Measurements from ENCODE around the gene ADARB2. TPM values are rescaled to one million over a fixed set of nuclear protein-coding genes. Genes with fewer than 3 reads are reported as not detected.
"Not testable (repeated sequence)": the region's sequence is repeated elsewhere in the genome, so short reads cannot be mapped to it uniquely, and the experiment has no call there.

Gene ADARB2
- total RNA-seq, 1 donor from 2014 or later = under 0.01 TPM

DNA sequence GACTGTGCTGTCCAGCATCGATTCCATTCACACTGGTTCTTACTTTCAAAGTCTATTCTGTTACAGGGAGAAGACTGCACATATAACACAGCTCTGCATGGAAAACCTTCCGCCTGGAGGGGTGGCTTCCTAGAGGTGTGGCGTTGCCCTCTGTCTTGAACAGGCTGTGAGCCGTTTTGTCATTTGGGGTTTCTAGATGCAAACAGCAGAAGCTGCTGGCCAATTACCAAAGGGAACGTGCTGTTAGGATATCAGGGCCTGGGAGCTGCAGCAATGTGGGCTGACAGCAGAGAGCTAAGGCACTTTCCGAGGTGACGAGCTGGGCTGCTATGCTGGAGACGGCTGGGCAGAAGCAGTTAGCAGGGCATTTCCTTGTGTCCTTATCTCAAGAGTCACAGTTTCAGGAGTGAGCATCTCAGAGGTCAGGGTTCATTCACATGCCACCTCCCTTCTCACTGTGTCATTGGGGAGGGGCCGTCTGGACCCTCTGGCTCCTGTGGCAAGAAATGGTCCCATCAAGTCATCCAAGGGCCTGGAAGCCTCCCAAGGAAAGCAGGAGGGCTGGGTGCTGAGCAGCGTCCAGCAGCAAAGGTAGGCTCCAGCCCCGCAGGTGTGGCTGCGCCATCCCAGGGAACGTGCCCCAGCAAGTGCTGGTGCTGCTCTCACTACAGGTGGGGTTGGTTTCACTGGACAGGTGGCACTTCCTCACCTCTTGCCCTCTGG lies 574.7 kb downstream of the ADARB2 start:
- Histone ChIP-seq H3K27me3 (ENCODE audit: control insufficient read depth in 3 of 3, insufficient read depth in 3 of 3, low read length in 3 of 3) (peaks cover 0 to 30% (median 3%) of the 10 kb centered on the region in 3 donors), H3K4me3 (ENCODE audit: low read length in 3 of 3) (no peak overlapping the region), H3K4me1 (ENCODE audit: control insufficient read depth in 3 of 3, insufficient read depth in 3 of 3, low read length in 3 of 3) (no peaks in the 10 kb centered on the region), H3K9ac (ENCODE audit: low read depth in 1 of 3, low read length in 3 of 3) (no peak overlapping the region), H3K9me3 (ENCODE audit: control insufficient read depth in 3 of 3, low read length in 3 of 3) (no peaks in the 10 kb centered on the region), H3K27ac (ENCODE audit: low read depth, low read length) (no peak overlapping the region), H3K36me3 (ENCODE audit: control insufficient read depth in 3 of 3, insufficient read depth in 3 of 3, low read length in 3 of 3) (no peaks in the 10 kb centered on the region)

- H3K4me1 ChIP-seq (ENCODE audit: control insufficient read depth in 3 of 3, insufficient read depth in 3 of 3, low read length in 3 of 3); H3K27ac ChIP-seq (ENCODE audit: low read depth, low read length); H3K4me3 ChIP-seq (ENCODE audit: low read length in 3 of 3); H3K9ac ChIP-seq (ENCODE audit: low read depth in 1 of 3, low read length in 3 of 3); H3K9me3 ChIP-seq (ENCODE audit: control insufficient read depth in 3 of 3, low read length in 3 of 3); H3K36me3 ChIP-seq (ENCODE audit: control insufficient read depth in 3 of 3, insufficient read depth in 3 of 3, low read length in 3 of 3): not testable (repeated sequence)
- peaks cover 0 to 21% (median 3%) of the 10 kb centered on the region in 3 donors for H3K27me3 ChIP-seq (ENCODE audit: control insufficient read depth in 3 of 3, insufficient read depth in 3 of 3, low read length in 3 of 3)
Observed at GRCh38 chr10:1161315-1161673, 576.0 kb downstream of the ADARB2 start.

GRCh38 chr10:1160561-1161314 lies 576.6 kb downstream of the ADARB2 start:
- no peak overlapping the region for H3K9ac ChIP-seq (ENCODE audit: low read depth in 1 of 3, low read length in 3 of 3)
- no peaks in the 10 kb centered on the region for H3K36me3 ChIP-seq (ENCODE audit: control insufficient read depth in 3 of 3, insufficient read depth in 3 of 3, low read length in 3 of 3)
- no peak overlapping the region for H3K4me3 ChIP-seq (ENCODE audit: low read length in 3 of 3)
- no peaks in the 10 kb centered on the region for H3K9me3 ChIP-seq (ENCODE audit: control insufficient read depth in 3 of 3, low read length in 3 of 3)
- H3K4me1 ChIP-seq (ENCODE audit: control insufficient read depth in 3 of 3, insufficient read depth in 3 of 3, low read length in 3 of 3) = no peaks in the 10 kb centered on the region
- peaks cover 0 to 19% (median 3%) of the 10 kb centered on the region in 3 donors for H3K27me3 ChIP-seq (ENCODE audit: control insufficient read depth in 3 of 3, insufficient read depth in 3 of 3, low read length in 3 of 3)
- H3K27ac ChIP-seq (ENCODE audit: low read depth, low read length) = no peak overlapping the region

DNA sequence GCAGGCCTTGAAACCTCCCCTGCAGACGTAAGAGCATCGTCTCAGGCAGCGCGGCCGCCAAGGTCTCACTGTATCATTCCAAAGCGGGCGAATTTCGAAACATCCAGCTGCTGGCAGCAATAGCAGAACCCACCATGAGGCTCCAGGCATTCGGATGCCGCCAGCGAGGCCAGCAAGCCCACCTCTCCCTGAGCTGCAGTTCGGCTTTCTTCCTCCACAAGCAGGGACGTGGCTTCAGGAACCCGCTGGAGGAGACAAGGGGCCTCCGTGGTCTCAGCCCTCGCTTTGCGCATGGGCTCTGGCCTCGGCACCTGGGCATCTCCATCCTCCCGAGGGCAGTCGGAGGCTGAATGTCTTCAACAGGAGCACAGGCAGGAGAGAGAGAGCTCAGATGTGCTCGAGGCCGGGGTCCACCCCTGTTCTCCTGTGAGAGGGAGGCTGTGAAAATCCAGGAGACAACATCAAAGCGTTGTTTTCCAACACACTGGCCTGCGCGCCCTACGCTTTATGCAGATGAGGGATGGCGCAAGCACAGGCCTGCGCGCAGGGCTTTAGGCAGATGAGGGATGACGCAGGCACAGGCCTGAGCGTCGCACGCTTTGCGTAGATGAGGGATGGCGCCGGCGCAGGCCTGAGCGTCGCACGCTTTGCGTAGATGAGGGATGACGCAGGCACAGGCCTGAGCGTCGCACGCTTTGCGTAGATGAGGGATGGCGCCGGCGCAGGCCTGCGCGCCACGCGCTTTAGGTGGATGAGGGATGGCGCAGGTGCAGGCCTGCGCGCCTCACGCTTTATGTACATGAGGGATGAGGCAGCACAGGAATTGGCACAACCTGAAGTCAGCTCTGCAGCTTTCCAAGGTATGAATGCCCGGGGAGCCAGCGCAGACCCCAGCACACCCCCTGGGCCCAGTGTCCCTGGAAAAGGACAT lies 577.9 kb downstream of the ADARB2 start:
- H3K9ac ChIP-seq (ENCODE audit: low read depth in 1 of 3, low read length in 3 of 3) = no peak overlapping the region
- H3K27ac ChIP-seq (ENCODE audit: low read depth, low read length) = no peak overlapping the region
- peaks cover 0 to 19% (median 3%) of the 10 kb centered on the region in 3 donors for H3K27me3 ChIP-seq (ENCODE audit: control insufficient read depth in 3 of 3, insufficient read depth in 3 of 3, low read length in 3 of 3)
- no peaks in the 10 kb centered on the region for H3K36me3 ChIP-seq (ENCODE audit: control insufficient read depth in 3 of 3, insufficient read depth in 3 of 3, low read length in 3 of 3)
- H3K9me3 ChIP-seq (ENCODE audit: control insufficient read depth in 3 of 3, low read length in 3 of 3) = no peaks in the 10 kb centered on the region
- no peak overlapping the region for H3K4me3 ChIP-seq (ENCODE audit: low read length in 3 of 3)
- H3K4me1 ChIP-seq (ENCODE audit: control insufficient read depth in 3 of 3, insufficient read depth in 3 of 3, low read length in 3 of 3) = no peaks in the 10 kb centered on the region

GRCh38 chr10:1158536-1158935 lies 578.8 kb downstream of the ADARB2 start:
- not testable (repeated sequence) for H3K4me1 ChIP-seq (ENCODE audit: control insufficient read depth in 3 of 3, insufficient read depth in 3 of 3, low read length in 3 of 3); H3K4me3 ChIP-seq (ENCODE audit: low read length in 3 of 3); H3K27ac ChIP-seq (ENCODE audit: low read depth, low read length); H3K36me3 ChIP-seq (ENCODE audit: control insufficient read depth in 3 of 3, insufficient read depth in 3 of 3, low read length in 3 of 3); H3K9ac ChIP-seq (ENCODE audit: low read depth in 1 of 3, low read length in 3 of 3); H3K9me3 ChIP-seq (ENCODE audit: control insufficient read depth in 3 of 3, low read length in 3 of 3)
- H3K27me3 ChIP-seq (ENCODE audit: control insufficient read depth in 3 of 3, insufficient read depth in 3 of 3, low read length in 3 of 3) = peaks cover 0 to 17% (median 3%) of the 10 kb centered on the region in 3 donors

GRCh38 chr10:1158066-1158465 lies 579.3 kb downstream of the ADARB2 start:
- Histone ChIP-seq H3K27ac (ENCODE audit: low read depth, low read length) (no peak overlapping the region), H3K4me3 (ENCODE audit: low read length in 3 of 3) (no peak overlapping the region), H3K9ac (ENCODE audit: low read depth in 1 of 3, low read length in 3 of 3) (no peak overlapping the region)

GRCh38 chr10:1157615-1157933 lies 579.8 kb downstream of the ADARB2 start:
- H3K9ac ChIP-seq (ENCODE audit: low read depth in 1 of 3, low read length in 3 of 3) = no peak overlapping the region
- H3K9me3 ChIP-seq (ENCODE audit: control insufficient read depth in 3 of 3, low read length in 3 of 3) = no peaks in the 10 kb centered on the region
- no peaks in the 10 kb centered on the region for H3K4me1 ChIP-seq (ENCODE audit: control insufficient read depth in 3 of 3, insufficient read depth in 3 of 3, low read length in 3 of 3)
- no peak overlapping the region for H3K27ac ChIP-seq (ENCODE audit: low read depth, low read length)
- H3K4me3 ChIP-seq (ENCODE audit: low read length in 3 of 3) = no peak overlapping the region
- peaks cover 0 to 8% (median 3%) of the 10 kb centered on the region in 3 donors for H3K27me3 ChIP-seq (ENCODE audit: control insufficient read depth in 3 of 3, insufficient read depth in 3 of 3, low read length in 3 of 3)
- H3K36me3 ChIP-seq (ENCODE audit: control insufficient read depth in 3 of 3, insufficient read depth in 3 of 3, low read length in 3 of 3) = no peaks in the 10 kb centered on the region

More at GRCh38 chr10:1158066-1158465, 579.3 kb downstream of the ADARB2 start:
- Histone ChIP-seq H3K9me3 (ENCODE audit: control insufficient read depth in 3 of 3, low read length in 3 of 3) (no peaks in the 10 kb centered on the region), H3K4me1 (ENCODE audit: control insufficient read depth in 3 of 3, insufficient read depth in 3 of 3, low read length in 3 of 3) (no peaks in the 10 kb centered on the region), H3K27me3 (ENCODE audit: control insufficient read depth in 3 of 3, insufficient read depth in 3 of 3, low read length in 3 of 3) (peaks cover 0 to 13% (median 3%) of the 10 kb centered on the region in 3 donors), H3K36me3 (ENCODE audit: control insufficient read depth in 3 of 3, insufficient read depth in 3 of 3, low read length in 3 of 3) (no peaks in the 10 kb centered on the region)

DNA sequence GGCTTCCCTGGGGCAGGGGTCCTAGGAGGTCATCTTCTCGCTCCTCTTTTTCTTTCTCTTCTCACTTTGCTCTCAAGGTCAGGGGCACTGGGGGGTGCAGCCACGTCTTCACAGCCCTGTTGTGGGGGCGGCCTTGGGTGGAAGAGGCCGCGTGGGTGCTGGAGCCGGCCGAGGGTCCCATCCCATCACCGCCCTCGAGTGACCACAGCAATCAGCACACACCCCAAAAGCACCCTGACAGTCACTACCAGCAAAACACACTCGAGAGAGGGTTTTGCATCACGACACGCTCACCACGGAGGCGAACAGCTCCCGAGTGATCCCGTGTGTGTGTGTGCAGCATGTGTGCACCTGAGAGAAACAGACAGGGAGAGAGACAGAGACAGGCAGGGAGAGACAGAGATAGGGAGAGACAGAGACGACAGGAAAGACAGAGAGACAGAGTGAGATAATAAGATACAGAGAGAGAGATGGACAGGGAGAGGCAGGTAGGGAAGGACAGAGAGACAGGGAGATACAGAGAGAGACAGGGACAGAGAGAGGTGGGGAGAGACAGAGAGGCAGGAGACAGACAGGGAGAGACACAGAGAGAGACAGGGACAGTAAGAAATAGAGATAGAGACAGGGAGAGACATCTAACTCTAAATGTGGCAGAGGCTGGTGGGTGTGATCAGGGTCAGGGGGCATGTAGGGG lies 580.3 kb downstream of the ADARB2 start:
- no peaks in the 10 kb centered on the region for H3K4me1 ChIP-seq (ENCODE audit: control insufficient read depth in 3 of 3, insufficient read depth in 3 of 3, low read length in 3 of 3)
- H3K27me3 ChIP-seq (ENCODE audit: control insufficient read depth in 3 of 3, insufficient read depth in 3 of 3, low read length in 3 of 3) = peaks cover 0 to 5% (median 3%) of the 10 kb centered on the region in 3 donors
- H3K27ac ChIP-seq (ENCODE audit: low read depth, low read length) = no peak overlapping the region
- H3K9ac ChIP-seq (ENCODE audit: low read depth in 1 of 3, low read length in 3 of 3) = no peak overlapping the region
- H3K36me3 ChIP-seq (ENCODE audit: control insufficient read depth in 3 of 3, insufficient read depth in 3 of 3, low read length in 3 of 3) = no peaks in the 10 kb centered on the region
- no peak overlapping the region for H3K4me3 ChIP-seq (ENCODE audit: low read length in 3 of 3)
- no peaks in the 10 kb centered on the region for H3K9me3 ChIP-seq (ENCODE audit: control insufficient read depth in 3 of 3, low read length in 3 of 3)

- no peaks in the 10 kb centered on the region for H3K4me1 ChIP-seq (ENCODE audit: control insufficient read depth in 3 of 3, insufficient read depth in 3 of 3, low read length in 3 of 3)
Observed at GRCh38 chr10:1156616-1156886, 580.8 kb downstream of the ADARB2 start.

More at GRCh38 chr10:1156616-1156886, 580.8 kb downstream of the ADARB2 start:
- no peak overlapping the region for H3K4me3 ChIP-seq (ENCODE audit: low read length in 3 of 3)
- H3K9ac ChIP-seq (ENCODE audit: low read depth in 1 of 3, low read length in 3 of 3) = no peak overlapping the region
- H3K27ac ChIP-seq (ENCODE audit: low read depth, low read length) = no peak overlapping the region
- H3K36me3 ChIP-seq (ENCODE audit: control insufficient read depth in 3 of 3, insufficient read depth in 3 of 3, low read length in 3 of 3) = no peaks in the 10 kb centered on the region
- H3K27me3 ChIP-seq (ENCODE audit: control insufficient read depth in 3 of 3, insufficient read depth in 3 of 3, low read length in 3 of 3) = peaks cover 0 to 5% (median 3%) of the 10 kb centered on the region in 3 donors
- no peaks in the 10 kb centered on the region for H3K9me3 ChIP-seq (ENCODE audit: control insufficient read depth in 3 of 3, low read length in 3 of 3)

Measured in skeletal muscle tissue (tissue), 4 donors.